ENCODE measurements around the gene SV2B.

Gene SV2B

DNA sequence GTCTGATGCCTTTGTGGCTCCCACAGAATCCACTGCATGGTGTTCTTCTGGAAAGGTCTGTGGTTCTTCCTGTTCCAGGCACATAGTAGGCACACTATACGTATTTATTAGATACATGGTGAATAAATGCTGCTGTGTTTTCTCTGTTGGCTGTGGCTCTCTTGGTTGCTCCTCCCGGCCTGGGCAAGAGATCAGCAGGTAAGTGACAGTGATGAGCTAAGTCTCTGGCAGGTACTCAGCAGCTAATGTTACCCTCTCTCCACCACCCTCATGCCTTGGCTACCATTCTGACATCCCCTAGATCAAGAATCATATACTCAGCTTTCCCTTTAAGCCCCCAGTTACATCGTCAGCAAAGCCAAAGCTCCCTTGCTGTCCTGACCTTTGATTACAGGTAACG lies 8.4 kb downstream of the SV2B start:
- DNase-seq, result no peak

DNA sequence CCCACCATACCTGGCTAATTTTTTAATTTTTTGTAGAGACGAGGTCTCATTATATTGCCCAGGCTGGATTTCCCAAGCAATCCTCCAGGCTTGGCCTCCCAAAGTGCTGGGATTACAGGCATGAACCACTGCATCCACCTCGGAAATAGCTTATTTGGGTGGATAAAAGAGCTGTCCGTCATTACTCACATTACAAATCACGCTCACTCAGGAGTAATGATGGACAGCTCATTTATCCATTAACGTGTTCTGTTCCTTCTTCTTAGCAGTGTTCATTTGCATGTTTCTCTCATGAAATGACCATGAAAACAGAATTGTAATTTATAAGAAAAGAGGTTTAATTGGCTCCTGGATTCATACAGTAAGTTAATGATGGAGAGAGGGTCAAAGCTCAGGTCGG lies 9.8 kb downstream of the SV2B start:
- no peak for DNase-seq

DNA sequence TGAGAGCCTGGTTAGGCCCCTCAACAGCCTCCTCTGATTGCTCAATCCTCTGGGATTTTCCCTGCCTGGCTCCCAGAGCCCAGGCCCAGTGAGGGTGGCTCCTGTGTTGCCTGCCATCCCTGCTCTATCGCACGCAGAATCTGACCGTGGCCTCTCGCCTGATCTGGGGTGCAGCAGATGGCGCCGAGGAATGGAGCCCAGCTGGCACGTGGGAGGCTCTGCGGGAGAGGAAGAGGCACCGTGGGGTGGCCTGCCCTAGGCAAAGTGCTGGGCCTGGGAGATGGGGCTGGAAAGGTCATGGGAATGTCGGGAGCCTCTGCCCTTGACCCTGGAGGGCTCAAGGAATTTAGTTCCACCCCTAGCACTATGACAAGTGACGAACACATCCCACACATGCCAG lies 10.3 kb downstream of the SV2B start:
- peak in 1 of 2 experiments; percentile 62 for DNase-seq

DNA sequence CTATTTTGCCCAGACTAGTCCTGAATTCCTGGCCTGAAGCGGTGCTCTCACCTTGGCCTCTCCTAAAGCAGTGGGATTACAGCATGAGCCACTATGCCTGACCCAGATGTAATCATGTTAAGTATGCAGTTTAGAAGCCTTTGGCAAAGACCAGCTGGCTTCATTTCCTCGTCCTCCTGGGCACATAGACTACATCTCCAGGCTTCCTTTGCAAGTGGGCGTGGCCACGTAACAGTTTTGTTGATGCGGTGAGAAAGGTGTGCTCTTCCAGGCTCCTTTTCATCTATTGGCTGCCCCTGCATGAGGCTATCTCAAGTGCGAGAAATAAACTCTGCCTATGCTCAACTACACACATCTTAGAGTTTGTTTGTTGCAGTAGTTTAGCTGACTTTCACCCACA lies 13.0 kb downstream of the SV2B start:
- DNase-seq, result peak; percentile 27 to 71

DNA sequence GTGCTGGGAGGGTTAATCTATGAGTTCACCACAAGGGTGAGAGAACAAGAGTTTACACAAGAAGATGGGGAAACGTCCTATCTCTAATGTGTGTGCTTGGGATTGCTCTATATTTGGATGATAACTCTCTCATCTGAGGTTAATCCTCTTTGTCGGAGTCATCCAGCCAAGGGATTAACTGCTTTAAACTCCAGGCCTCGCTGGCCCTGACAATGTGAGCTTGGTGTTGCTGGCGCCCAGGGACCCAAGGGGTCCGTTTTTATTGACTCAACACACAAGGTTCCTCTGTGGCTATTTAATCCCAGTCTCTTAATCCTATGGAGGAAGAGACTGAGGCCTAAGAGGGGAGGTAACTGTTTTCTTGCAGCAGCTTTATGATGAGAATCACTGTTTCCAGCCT lies 14.2 kb downstream of the SV2B start:
- DNase-seq, result peak; percentile 68 to 82

DNA sequence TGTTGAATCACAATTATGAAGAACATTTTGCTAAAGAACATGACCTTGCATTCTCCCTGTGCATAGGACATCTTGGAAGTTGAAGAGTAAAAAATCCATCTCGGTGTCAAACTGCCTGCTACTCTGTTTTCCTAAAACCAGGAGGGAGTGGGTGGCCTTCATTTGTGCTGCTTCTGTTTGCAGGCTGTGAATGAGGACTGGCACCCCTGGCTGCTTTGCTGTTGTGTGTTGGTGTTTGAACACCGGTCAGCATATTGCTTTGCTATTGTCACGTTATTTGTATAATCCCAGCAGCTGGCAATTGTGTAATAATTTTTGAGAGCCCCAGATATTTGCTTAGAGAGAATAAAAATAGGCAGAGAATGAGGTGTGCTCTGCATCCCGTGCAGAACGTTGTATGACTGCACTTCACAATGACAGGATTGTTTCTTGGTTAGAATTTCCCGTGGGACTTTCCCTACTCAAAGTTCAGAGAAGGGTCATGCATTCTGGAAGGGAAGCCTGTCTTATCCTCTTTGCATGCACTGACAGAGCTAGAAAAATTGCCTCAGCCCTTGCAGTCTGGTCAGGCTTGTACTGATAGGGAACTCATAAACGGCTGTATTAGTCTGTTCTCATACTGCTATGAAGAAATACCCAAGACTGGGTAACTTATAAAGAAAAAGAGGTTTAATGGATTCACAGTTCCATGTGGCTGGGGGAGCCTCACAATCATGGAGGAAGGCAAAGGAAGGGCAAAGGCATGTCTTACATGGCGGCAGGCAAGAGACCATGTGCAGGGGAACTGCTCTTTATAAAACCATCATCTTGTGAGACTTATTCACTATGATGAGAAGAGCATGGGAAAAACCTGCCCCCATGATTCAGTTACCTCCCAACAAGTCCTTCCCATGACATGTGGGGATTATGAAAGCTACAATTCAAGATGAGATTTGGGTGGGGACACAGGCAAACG lies 16.3 kb downstream of the SV2B start:
- DNase-seq, result no peak

DNA sequence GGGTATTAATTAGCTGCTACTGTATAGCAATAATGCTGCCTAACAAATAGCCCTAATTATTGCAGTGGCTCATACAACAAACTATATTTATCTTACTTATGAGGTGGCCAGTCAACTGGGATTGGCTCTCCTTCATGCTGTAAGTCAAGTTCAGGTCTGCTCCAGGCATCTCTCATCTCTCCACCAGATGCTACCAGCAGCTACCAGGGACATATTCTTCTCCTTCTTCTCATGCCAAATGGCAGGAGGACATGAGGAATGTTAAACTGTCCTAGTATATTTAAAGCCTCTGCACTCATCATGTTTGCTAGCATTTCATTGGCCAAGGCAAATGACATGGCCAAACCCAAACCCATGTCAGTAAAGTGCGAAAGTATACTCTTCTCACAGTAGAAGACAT lies 17.3 kb downstream of the SV2B start:
- DNase-seq, result no peak

DNA sequence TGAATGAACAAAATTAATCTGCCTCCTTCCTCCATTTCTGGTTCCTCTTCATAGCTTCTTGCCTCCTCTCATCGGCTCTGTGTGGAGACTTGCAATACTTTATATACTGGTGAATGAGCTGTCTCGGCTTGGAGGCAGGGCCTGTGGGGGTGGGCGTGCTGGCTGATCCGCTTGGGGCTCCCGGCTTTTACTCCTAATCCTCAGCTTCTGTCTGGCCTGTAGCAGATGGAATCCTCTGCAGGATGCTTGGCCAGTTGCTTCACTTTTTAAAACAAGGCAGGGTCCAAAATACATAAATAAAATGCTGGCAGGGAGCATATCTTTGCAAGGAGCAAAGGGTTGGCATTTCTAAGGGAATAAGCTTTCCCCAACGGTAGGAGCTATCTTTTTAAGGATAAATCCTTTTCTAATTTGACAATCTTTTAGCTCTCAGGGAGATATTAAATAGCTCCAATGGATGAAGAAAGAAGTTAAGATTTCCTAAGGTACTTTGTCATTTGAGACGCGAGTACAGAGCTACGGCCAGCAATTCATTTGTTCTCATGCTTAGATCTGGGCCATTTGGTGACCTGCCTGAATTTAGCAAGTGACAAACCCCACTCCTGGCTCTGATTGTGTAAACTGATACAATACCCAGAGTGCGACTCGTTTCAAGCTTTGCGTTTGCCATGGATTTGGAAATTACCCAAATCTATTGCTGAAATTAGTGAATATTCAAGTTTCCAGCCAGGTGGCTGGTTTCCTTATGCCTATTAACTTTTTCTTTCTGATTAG lies 18.9 kb downstream of the SV2B start:
- DNase-seq, result peak; percentile 83 to 93

DNA sequence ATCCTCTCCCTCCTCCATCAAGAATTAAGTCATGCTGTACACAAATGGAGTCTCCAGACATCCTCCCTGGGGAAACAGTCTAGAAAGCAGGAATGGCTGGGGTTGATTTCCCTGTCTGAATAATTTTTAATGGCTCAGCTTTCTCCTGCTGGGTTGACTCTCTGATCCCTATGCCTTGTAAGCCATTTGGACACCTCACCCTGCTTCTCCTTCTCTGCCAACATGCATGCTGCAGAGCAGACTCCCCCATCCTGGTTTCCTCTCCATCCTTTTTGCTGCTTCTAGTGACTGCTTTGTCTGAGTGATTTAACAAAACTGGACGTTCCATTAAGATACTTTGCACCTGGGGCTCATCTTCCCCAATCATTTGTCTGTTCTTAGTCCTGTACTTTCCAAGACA lies 22.2 kb downstream of the SV2B start:
- no peak for DNase-seq

DNA sequence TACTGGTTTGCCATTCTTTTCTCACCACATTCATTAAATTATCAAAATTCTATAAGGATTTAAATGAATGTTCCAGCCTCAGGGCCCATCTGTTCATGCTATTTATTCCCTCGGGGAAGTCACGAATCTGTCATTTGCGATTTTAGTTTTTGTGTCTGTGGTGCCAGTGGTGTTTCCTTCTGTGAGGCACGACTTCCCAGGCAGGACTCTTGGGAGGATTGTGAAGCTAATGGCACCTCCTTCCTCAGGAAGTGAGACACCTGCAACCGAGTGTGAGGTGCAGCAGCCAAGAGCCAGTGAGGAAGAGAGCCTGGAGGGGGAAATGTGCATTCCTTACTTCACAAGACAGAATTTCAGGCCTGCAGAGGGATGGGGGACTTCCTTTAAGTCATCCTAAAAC lies 24.1 kb downstream of the SV2B start:
- DNase-seq, result peak in 1 of 2 experiments; percentile 33

DNA sequence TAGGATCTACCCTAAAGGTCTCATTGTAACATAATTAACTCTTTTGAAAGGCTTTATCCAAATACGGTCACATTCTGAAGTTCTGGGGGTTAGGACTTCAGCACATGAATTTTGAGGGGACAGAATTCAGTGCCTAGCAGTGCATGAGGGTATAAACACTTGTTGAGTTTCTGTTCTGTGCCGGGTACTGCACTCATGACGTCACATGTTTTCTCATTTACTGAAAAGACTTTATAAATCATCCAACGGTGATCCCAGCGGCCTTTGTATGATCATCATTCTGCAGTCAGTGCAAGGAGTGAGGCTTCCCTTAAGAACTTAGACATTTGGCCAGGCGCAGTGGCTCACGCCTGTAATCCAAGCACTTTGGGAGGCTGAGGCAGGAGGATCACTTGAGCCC lies 25.1 kb downstream of the SV2B start:
- no peak for DNase-seq

DNA sequence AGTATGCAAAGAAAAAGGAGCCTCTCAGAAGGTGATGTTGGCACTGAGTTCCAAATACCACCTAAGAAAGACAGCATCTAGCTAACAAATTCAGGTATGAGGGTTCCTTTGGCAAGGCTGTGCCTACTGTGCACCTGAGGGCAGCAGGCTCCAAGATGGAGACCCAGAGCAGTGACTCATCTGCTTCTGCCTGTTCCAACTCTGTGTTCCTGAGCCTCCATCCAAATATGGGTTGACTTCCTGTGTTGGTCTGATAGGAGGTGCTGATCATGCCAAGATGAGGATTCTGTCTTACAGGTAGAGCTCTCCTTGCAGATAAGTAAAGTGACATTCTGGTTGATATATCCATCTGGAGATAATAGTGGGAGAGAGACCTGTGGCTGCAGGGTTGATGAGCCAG lies 26.0 kb downstream of the SV2B start:
- no peak for DNase-seq

DNA sequence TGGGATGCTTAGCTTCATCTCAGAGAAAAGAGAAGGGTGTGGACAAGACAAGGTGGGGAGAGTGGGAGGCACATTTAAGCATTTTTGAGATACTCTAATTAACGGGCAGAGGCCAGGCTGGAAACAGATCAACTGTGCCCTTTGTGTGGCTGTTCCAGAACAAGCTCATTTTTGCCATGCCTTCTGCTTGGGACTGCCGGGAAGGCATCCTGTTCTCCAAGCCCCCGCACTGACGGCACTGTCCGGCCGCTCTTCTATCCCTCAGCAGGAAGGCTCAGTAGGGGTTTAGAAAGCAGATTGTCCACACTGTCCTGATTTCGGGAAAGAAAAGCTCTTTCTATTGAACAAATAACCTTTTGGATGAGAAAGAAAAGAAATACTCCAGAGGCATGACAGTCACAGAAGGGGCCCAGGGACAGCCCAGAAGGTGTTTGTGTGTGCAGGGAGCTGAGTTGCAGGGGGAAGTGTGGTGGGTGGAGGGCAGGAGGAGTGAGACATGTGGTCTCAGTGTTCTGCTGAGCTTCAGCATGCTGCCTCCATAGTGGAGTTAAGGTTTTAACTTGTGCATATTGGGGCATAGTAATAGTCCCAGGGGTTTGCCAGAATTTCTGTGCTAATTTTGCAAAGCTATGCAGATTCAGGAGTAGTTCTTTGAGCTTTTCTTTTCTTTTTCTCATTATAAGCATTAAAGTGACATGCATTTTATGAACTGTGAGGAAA lies 27.3 kb downstream of the SV2B start:
- no peak for DNase-seq

DNA sequence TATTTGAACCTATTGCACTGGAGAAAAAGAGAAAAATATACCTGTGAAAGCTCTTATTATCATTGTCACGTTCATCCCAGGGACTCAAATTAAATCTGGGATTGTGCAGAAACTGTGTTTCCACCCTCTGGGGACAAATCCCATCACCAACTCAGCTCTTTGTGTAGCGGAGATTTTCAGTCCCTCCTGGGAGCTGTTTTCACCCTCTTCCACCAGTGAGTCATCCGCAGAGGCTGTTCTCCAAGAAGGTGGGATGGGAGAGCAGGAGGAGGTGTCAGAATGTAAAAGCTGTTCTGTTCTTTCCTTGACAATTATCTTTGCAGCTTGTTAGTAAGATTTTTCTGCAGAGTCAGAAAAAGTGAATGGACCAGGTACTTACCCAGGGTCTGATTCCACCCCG lies 28.0 kb downstream of the SV2B start:
- DNase-seq, result no peak

DNA sequence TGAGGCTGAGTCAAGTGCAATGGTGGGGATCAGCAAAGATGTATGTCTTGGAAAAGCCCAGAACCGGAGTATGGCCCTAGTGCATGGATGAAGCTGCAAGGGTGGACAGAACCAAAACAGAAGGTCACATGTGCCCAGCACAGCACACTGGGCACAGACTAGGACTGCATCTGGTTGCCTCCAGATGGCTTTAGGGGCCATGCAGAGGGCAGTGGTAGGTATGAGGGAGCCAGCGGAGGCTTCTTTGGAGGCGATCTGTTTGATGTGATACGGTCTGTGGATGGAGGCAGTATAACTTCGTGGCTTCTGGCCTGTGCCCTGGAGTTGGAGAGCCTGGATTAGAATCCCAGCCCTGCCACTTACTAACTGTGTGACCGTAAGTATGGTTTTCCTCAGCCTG lies 29.4 kb downstream of the SV2B start:
- DNase-seq, result no peak

DNA sequence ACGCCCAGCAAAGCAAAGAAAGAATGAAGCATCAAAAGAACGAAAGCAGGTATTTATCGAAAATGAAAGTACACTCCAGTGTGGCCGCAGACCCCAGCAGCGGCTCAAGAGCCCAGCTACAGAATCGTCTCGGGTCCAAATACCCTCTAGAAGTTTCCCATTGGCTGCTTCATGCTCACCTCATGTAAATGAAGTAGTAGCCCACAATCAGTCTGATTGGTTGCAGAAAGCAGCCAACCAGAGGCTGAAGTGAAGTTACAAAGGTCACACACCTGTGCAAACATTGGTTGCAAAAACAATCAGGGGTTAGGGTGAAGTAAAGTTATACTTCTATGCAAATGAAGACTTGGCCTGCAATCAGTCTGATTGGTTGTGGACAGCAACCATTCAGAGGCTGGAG lies 32.0 kb downstream of the SV2B start:
- no peak for DNase-seq

DNA sequence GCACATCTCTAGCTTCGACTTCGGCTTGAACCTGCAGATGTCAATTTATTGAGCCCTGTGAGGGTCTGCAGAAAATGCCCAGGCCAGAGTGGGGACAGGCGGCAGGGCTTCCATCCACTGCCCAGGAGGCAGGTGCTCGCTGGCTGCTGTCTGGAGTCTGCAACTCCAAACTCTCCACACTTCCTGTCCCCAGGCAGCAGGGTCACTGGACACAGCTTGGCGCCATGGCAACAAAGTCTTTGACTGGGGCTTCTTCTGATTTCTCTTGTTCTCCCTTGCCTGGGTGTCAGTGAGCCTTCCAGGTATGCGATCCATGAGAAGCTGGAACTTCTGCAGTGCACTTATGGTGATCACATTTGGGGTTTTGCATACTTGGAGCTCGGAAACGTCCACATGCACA lies 33.5 kb downstream of the SV2B start:
- no peak for DNase-seq

DNA sequence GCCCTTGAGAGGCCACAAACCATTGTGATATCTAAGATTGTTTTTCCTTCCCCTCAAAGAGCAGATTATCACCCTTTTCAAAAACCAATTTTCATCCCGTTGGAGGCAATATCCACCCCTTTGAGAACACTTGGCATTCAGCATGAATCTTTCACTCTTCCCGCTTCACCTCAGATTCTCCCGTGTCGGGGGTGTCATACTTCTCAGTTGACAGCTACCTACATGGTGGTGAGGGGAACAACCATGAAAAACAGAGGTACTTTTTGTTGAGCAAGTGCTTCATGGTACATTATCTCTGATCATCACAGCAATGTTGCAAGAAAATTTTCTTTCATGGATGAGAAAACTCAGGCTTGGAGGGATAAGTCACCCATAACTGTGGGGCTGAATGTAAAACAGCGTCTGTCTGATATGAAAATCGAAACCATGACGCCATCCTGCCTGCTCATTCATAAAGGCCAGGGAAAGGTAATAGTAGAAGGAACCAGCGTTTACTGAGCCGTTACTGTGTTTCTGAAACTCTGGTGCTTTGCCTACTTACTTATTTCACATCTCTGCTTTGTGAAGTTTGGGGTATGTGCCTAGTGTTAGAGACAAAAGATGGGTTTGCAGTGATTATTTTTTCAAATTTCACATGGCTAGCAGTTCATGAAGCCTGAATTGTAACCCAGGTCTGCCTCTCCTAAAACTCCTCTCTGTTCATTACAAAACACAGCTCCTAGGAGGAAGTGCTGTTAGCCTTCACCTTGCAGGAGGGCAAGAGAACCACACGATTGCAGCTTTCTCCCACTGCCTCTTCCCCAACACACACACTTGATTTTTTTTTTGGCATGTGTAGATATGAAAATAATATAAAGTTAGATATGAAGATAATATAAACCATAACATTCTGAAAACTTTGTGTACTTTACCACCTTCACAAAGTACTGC lies 35.4 kb downstream of the SV2B start:
- no peak for DNase-seq

DNA sequence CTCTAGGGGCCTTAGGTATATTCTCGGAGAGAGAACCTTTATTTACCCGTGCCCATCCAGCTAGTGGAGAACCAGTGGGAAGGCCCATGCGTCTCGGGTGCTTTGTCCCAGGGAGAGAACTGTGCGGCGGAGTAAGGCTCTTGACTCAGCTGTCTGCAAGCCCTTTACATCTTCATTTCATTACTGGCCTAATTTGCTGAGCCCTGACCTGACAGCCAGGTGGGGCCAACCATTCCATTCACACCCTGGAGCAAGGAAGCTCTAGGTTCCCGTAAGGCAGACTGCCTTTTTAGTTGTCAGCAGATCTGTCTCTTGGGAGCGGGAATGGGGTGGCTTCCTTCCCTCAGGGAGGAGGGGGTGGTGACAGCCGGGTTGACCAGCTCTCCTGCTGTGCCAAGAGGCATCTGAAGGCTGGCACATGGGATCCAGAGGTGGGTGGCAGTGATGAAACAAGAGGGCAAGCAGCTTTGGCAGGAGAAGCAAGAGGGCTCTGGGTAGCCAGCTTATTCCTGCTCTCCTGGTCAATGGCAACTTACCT lies 36.4 kb downstream of the SV2B start:
- no peak for DNase-seq

DNA sequence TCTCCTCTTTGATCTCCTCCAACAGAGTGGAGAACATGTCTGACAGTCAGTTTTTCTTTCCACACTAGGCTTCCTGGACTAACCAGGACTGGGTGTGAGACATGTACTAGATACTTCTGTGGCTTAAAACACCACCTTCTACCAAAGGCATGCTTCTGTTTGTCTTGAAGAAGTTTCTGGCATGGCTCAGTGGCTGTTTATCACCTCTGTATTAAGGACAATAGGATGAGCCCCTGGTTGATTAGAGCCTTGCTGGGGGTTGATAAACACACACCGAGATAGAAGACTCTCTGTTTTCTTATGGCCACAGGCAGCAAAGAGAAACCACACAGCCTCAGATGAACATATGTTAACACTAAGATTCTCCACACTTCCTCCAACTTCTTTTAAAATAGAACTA lies 40.5 kb downstream of the SV2B start:
- DNase-seq, result no peak

DNA sequence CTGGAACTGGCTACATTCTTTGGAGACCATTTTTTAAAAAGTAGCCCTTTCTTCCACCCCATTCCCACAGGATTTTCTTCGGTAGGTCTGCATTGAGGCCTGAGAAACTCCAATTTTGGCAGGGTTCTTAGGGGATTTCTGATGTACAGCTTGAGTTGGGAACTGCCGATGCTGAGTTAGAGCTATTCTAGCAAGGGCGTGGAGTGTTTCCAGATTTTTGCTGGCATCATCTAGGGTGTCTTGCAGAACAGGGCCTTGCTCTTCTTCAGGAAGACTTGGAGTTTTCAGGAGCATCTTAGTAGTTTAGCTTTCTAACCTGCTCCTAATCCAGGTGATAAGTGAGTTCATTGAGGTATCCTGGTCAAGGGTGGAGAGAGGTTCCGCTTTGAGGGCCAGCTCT lies 41.0 kb downstream of the SV2B start:
- DNase-seq, result no peak

DNA sequence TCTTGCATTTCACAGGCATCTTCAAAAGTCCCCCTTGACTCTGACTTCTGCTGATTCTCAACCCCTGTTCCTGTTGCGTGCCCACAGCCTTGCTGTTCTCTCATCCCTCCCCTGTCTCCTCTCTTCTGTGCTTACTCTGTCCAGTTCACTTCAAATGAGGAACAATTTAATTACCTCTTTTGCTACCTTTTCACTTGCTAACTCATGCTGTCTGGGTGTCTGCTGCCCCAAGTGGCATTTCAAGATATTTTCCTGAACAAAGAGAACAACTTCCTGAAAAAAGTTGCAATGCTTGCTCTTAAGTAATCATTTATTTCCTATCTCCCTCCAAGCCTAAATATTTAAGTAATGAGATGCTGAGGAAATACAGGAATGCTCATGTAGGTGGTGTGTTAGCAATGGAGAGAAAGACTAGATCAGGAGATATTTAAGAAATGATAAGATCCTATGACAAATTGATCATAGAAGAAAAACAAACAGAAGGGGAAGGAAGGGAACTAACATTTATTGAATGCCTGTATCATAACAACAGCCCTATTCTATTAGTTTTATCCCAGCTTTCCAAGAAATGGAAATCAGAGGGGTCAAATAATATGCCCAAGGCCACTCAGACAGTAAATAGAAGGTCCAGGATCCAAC lies 42.2 kb downstream of the SV2B start:
- peak in 1 of 2 experiments; percentile 7 for DNase-seq

Data from NCI-H524 (cell line).